ENCODE results near the gene CGAS.

The CGAS gene

DNA sequence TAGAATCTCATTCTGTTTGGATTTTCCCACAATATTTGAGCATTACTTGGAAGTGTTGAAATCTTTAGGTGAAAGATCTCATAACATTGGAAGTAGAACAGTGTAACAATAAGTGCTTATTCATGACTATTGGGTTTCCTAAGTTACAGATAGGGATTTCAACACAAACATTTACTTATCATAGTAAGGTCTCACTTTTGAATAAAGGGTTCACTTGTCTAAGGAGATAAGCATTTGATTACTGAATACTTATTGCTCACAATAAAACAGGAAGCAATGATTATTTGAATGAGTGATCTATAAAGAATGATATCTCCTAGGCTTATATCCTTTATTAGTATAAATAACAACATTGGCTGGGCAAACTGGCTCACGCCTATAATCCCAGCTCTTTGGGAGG is 42.7 kb downstream of the CGAS start:
- H3K36me3 ChIP-seq (ENCODE audit: control insufficient read depth in 2 of 2, insufficient read depth in 1 of 2, low read length in 2 of 2) = no peaks in the 10 kb centered on the region
- no peak for TF ChIP-seq ZNF169 (tag by site-specific recombination; IDR thresholded peaks at IDR 0.05)
- H3K27ac ChIP-seq (ENCODE audit: extremely low read depth, low read depth, low read length) = no peak overlapping the region
- ChIA-PET CTCF (no interaction called here), POLR2A (no interaction called here)
- no peaks in the 10 kb centered on the region for H3K4me1 ChIP-seq (ENCODE audit: control insufficient read depth, insufficient read depth, low read length)
- H3K4me3 ChIP-seq (ENCODE audit: low read depth, low read length) = no peak overlapping the region
- H3K9me3 ChIP-seq (ENCODE audit: control insufficient read depth, insufficient read depth, low read depth, low read length) = no peaks in the 10 kb centered on the region

DNA sequence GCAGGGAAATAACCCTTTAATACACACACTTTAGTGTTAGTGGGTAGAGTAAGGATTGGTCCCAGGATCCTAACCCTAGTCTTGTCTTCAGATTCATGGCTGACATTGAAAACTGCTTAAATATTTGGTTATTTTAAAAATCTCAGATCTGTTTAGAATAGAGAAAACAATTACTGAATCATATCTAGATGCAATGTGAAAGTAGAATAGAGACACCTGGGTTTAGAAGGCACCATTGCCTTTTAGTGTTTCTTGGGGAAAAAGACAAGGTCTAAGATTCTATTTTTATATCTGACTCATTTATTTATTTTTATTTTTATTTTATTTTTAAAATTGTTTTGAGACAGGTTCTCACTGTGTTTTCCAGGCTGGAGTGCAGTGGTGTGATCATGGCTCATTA is 51.4 kb downstream of the CGAS start:
- Histone ChIP-seq H3K27ac (ENCODE audit: extremely low read depth, low read depth, low read length) (no peak overlapping the region), H3K4me3 (ENCODE audit: low read depth, low read length) (no peak overlapping the region), H3K36me3 (ENCODE audit: control insufficient read depth in 2 of 2, insufficient read depth in 1 of 2, low read length in 2 of 2) (no peaks in the 10 kb centered on the region), H3K4me1 (ENCODE audit: control insufficient read depth, insufficient read depth, low read length) (no peaks in the 10 kb centered on the region), H3K9me3 (ENCODE audit: control insufficient read depth, insufficient read depth, low read depth, low read length) (no peaks in the 10 kb centered on the region)
- TF ChIP-seq SETDB1 (IDR thresholded peaks at IDR 0.05; ENCODE audit: insufficient read length, low read length) = no peak
- no peak for TF ChIP-seq ZBTB21 (tag by site-specific recombination; IDR thresholded peaks at IDR 0.05)
- no peak for TF ChIP-seq ZNF707 (tag by site-specific recombination; IDR thresholded peaks at IDR 0.05)
- TF ChIP-seq MZF1 (tag by site-specific recombination; IDR thresholded peaks at IDR 0.05; ENCODE audit: borderline replicate concordance) = no peak
- TF ChIP-seq ZNF561 (tag by site-specific recombination; IDR thresholded peaks at IDR 0.05; ENCODE audit: borderline replicate concordance) = no peak
- TF ChIP-seq, protein P1, sequence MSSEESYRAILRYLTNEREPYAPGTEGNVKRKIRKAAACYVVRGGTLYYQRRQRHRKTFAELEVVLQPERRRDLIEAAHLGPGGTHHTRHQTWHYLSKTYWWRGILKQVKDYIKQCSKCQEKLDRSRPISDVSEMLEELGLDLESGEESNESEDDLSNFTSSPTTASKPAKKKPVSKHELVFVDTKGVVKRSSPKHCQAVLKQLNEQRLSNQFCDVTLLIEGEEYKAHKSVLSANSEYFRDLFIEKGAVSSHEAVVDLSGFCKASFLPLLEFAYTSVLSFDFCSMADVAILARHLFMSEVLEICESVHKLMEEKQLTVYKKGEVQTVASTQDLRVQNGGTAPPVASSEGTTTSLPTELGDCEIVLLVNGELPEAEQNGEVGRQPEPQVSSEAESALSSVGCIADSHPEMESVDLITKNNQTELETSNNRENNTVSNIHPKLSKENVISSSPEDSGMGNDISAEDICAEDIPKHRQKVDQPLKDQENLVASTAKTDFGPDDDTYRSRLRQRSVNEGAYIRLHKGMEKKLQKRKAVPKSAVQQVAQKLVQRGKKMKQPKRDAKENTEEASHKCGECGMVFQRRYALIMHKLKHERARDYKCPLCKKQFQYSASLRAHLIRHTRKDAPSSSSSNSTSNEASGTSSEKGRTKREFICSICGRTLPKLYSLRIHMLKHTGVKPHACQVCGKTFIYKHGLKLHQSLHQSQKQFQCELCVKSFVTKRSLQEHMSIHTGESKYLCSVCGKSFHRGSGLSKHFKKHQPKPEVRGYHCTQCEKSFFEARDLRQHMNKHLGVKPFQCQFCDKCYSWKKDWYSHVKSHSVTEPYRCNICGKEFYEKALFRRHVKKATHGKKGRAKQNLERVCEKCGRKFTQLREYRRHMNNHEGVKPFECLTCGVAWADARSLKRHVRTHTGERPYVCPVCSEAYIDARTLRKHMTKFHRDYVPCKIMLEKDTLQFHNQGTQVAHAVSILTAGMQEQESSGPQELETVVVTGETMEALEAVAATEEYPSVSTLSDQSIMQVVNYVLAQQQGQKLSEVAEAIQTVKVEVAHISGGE (tag by site-specific recombination; conservative IDR thresholded peaks at IDR 0.05; ENCODE audit: low read depth) = no peak
- no peak for TF ChIP-seq ZNF660 (tag by site-specific recombination; IDR thresholded peaks at IDR 0.05)
- TF ChIP-seq, protein P2, sequence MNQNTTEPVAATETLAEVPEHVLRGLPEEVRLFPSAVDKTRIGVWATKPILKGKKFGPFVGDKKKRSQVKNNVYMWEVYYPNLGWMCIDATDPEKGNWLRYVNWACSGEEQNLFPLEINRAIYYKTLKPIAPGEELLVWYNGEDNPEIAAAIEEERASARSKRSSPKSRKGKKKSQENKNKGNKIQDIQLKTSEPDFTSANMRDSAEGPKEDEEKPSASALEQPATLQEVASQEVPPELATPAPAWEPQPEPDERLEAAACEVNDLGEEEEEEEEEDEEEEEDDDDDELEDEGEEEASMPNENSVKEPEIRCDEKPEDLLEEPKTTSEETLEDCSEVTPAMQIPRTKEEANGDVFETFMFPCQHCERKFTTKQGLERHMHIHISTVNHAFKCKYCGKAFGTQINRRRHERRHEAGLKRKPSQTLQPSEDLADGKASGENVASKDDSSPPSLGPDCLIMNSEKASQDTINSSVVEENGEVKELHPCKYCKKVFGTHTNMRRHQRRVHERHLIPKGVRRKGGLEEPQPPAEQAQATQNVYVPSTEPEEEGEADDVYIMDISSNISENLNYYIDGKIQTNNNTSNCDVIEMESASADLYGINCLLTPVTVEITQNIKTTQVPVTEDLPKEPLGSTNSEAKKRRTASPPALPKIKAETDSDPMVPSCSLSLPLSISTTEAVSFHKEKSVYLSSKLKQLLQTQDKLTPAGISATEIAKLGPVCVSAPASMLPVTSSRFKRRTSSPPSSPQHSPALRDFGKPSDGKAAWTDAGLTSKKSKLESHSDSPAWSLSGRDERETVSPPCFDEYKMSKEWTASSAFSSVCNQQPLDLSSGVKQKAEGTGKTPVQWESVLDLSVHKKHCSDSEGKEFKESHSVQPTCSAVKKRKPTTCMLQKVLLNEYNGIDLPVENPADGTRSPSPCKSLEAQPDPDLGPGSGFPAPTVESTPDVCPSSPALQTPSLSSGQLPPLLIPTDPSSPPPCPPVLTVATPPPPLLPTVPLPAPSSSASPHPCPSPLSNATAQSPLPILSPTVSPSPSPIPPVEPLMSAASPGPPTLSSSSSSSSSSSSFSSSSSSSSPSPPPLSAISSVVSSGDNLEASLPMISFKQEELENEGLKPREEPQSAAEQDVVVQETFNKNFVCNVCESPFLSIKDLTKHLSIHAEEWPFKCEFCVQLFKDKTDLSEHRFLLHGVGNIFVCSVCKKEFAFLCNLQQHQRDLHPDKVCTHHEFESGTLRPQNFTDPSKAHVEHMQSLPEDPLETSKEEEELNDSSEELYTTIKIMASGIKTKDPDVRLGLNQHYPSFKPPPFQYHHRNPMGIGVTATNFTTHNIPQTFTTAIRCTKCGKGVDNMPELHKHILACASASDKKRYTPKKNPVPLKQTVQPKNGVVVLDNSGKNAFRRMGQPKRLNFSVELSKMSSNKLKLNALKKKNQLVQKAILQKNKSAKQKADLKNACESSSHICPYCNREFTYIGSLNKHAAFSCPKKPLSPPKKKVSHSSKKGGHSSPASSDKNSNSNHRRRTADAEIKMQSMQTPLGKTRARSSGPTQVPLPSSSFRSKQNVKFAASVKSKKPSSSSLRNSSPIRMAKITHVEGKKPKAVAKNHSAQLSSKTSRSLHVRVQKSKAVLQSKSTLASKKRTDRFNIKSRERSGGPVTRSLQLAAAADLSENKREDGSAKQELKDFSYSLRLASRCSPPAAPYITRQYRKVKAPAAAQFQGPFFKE (tag by site-specific recombination; IDR thresholded peaks at IDR 0.05; ENCODE audit: borderline replicate concordance) = no peak
- no peak for TF ChIP-seq ZNF701 (tag by site-specific recombination; IDR thresholded peaks at IDR 0.05)
- TF ChIP-seq ZNF510 (tag by site-specific recombination; IDR thresholded peaks at IDR 0.05; ENCODE audit: insufficient replicate concordance) = no peak
- no peak for TF ChIP-seq ZNF610 (tag by site-specific recombination; IDR thresholded peaks at IDR 0.05; ENCODE audit: borderline replicate concordance)
- TF ChIP-seq, protein P3, sequence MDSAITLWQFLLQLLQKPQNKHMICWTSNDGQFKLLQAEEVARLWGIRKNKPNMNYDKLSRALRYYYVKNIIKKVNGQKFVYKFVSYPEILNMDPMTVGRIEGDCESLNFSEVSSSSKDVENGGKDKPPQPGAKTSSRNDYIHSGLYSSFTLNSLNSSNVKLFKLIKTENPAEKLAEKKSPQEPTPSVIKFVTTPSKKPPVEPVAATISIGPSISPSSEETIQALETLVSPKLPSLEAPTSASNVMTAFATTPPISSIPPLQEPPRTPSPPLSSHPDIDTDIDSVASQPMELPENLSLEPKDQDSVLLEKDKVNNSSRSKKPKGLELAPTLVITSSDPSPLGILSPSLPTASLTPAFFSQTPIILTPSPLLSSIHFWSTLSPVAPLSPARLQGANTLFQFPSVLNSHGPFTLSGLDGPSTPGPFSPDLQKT (IDR thresholded peaks at IDR 0.05; ENCODE audit: borderline replicate concordance, low read depth, low read length) = no peak
- TF ChIP-seq YY2 (tag by site-specific recombination; IDR thresholded peaks at IDR 0.05) = no peak
- TF ChIP-seq ZBTB17 (tag by site-specific recombination; IDR thresholded peaks at IDR 0.05) = no peak
- TF ChIP-seq, protein P4, sequence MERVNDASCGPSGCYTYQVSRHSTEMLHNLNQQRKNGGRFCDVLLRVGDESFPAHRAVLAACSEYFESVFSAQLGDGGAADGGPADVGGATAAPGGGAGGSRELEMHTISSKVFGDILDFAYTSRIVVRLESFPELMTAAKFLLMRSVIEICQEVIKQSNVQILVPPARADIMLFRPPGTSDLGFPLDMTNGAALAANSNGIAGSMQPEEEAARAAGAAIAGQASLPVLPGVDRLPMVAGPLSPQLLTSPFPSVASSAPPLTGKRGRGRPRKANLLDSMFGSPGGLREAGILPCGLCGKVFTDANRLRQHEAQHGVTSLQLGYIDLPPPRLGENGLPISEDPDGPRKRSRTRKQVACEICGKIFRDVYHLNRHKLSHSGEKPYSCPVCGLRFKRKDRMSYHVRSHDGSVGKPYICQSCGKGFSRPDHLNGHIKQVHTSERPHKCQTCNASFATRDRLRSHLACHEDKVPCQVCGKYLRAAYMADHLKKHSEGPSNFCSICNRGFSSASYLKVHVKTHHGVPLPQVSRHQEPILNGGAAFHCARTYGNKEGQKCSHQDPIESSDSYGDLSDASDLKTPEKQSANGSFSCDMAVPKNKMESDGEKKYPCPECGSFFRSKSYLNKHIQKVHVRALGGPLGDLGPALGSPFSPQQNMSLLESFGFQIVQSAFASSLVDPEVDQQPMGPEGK (tag by site-specific recombination; IDR thresholded peaks at IDR 0.05) = no peak
- no peak for TF ChIP-seq ZEB2 (tag by site-specific recombination; IDR thresholded peaks at IDR 0.05)
- TF ChIP-seq ZNF555 (tag by site-specific recombination; conservative IDR thresholded peaks at IDR 0.05) = no peak
- CTCF ChIA-PET = interaction anchor here (0.7 to 1.3 kb wide), 2 partner anchors 11 to 31 kb away, joined by 3 to 4 read pairs; no protein-coding TSS in a partner anchor
- POLR2A ChIA-PET = no interaction called here

All from HEK293 (cell line).